ENCODE data around the gene TPK1. TPM values are rescaled to one million over a fixed set of nuclear protein-coding genes. Genes with fewer than 3 reads are reported as not detected.

TPK1 gene
- total RNA-seq, 2 donors from 2014 or later, result 20.3 to 21.7 TPM

GRCh38 chr7:144534655-144535395 lies 301.0 kb downstream of the TPK1 start:
- no peak overlapping the region for H3K27ac Mint-ChIP-seq
- no peak overlapping the region for H3K4me3 Mint-ChIP-seq
- DNase-seq, result no peak
- H3K4me1 Mint-ChIP-seq, result peaks cover 5% of the 10 kb centered on the region
- H3K36me3 Mint-ChIP-seq (ENCODE audit: low read depth), result peaks cover 2% of the 10 kb centered on the region
- no peaks in the 10 kb centered on the region for H3K27me3 Mint-ChIP-seq
- H3K9me3 ChIP-seq (ENCODE audit: control insufficient read depth, low read length, poor library complexity, severe bottlenecking), result peaks cover 3% of the 10 kb centered on the region
- no peak for ATAC-seq

DNA sequence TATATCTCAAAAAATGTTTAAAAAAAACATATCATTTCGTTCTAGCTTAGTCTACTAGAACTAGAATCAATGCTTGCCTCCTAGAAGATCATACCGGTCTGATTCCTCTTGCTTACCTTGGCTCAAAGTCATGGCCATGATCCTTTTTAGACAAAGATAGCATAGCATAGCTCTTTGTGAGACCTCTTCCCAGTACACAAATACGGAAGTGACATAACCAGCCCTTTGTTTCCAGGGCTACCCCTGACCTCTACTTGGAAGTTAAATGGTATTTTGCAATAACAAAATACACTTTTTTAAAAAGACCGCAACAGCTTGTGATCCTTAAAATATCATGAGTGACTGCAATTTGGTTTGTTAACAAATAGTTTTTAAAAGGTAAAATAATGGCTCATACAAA lies 301.7 kb downstream of the TPK1 start:
- Mint-ChIP-seq H3K4me3 (no peak overlapping the region), H3K36me3 (ENCODE audit: low read depth) (peaks cover 2% of the 10 kb centered on the region), H3K4me1 (peaks cover 5% of the 10 kb centered on the region), H3K27ac (no peak overlapping the region), H3K27me3 (no peaks in the 10 kb centered on the region)
- no peak for ATAC-seq
- no peak for DNase-seq
- peaks cover 3% of the 10 kb centered on the region for H3K9me3 ChIP-seq (ENCODE audit: control insufficient read depth, low read length, poor library complexity, severe bottlenecking)

GRCh38 chr7:144531181-144531580 lies 304.7 kb downstream of the TPK1 start:
- peaks cover 2% of the 10 kb centered on the region for H3K36me3 Mint-ChIP-seq (ENCODE audit: low read depth)
- H3K4me3 Mint-ChIP-seq, result no peak overlapping the region
- no peak overlapping the region for H3K27ac Mint-ChIP-seq

DNA sequence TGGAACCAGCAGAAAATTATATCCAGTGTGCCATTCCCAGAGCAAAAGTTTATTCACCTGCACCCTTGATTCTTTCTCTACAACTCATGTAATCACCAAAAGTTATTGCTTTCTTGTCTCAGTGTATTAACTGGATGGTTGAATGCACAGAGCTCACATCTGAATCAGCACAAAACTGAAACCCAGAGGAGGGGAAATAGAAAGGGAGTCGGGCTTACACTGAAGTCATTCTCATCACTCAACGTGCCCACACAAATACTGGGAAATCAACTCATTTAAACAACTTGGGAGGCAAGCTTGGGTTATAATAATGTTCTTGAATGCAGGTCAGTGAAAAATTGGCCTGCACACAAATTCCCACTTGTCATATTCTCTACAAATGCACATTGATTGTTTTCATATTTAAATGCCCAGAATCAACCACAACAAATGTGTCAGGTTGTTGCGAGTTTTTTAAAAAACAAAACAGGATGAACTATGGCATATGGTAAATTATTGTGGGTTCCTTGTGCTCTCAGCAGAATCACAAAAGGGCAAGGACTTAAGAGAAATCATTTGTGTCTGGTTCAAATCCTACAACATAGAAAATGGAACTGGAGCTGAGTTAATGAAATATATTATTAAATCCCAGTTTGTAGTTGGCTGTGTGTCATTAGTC lies 306.5 kb downstream of the TPK1 start:
- H3K4me1 Mint-ChIP-seq, result peaks cover 5% of the 10 kb centered on the region
- no peak for DNase-seq
- no peaks in the 10 kb centered on the region for H3K27me3 Mint-ChIP-seq
- peaks cover 3% of the 10 kb centered on the region for H3K9me3 ChIP-seq (ENCODE audit: control insufficient read depth, low read length, poor library complexity, severe bottlenecking)
- H3K27ac Mint-ChIP-seq, result no peak overlapping the region
- ATAC-seq, result no peak
- peaks cover under 1% of the 10 kb centered on the region for H3K36me3 Mint-ChIP-seq (ENCODE audit: low read depth)
- no peak overlapping the region for H3K4me3 Mint-ChIP-seq

More at GRCh38 chr7:144531181-144531580, 304.7 kb downstream of the TPK1 start:
- Mint-ChIP-seq H3K27me3 (no peaks in the 10 kb centered on the region), H3K4me1 (peaks cover 5% of the 10 kb centered on the region)
- peaks cover 3% of the 10 kb centered on the region for H3K9me3 ChIP-seq (ENCODE audit: control insufficient read depth, low read length, poor library complexity, severe bottlenecking)
- ATAC-seq (no peak), DNase-seq (no peak)

DNA sequence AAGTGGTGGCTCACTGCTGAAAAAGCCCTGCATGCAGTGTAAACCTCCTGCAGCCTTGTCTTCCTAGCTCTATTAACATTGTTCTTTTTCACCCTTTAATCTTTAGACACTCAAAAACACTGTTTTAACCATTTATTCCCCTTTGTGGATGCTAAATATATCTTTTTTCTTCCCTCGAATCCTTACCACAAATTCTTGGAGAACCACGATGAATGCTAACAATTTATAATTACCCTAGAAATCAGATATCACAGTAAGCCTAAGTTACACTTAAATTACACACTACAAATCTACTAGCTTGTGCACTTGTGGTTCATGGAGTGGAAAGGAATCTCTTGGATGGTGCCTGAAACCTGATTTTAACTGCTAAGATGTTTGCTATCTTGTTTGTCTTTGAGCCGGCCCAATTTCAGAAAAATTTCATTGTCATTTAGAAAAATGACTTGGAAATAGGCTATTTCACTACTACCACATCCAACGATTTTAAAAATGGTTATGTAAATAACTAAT lies 307.3 kb downstream of the TPK1 start:
- Mint-ChIP-seq H3K27me3 (no peaks in the 10 kb centered on the region), H3K4me3 (no peak overlapping the region), H3K36me3 (ENCODE audit: low read depth) (peaks cover 4% of the 10 kb centered on the region), H3K27ac (no peak overlapping the region), H3K4me1 (peaks cover 8% of the 10 kb centered on the region)
- H3K9me3 ChIP-seq (ENCODE audit: control insufficient read depth, low read length, poor library complexity, severe bottlenecking), result peaks cover 3% of the 10 kb centered on the region
- ATAC-seq (no peak), DNase-seq (no peak)

DNA sequence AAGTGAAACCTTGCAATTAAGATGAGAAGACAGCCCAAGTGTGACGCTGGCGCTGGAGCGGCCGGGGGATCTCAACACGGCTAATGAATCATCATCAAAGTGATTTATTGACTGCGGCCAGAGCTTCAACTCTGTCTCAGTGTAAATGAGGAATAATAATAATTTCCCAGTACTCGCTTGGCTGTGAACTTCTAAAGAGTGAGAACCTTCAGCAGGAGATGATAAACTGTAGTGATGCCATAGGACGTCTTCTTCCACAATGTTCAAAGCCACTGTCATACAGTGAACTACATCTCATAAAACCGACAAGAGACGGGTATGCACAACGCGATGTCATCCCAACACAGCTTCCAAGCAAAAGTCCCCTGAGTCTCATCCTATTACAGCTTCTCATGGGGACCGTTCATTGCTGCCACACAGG lies 308.8 kb downstream of the TPK1 start:
- no peaks in the 10 kb centered on the region for H3K27me3 Mint-ChIP-seq
- H3K36me3 Mint-ChIP-seq (ENCODE audit: low read depth), result peaks cover 5% of the 10 kb centered on the region
- no peak overlapping the region for H3K4me3 Mint-ChIP-seq
- H3K27ac Mint-ChIP-seq, result no peak overlapping the region
- ATAC-seq (no peak), DNase-seq (no peak)
- H3K4me1 Mint-ChIP-seq, result peaks cover 8% of the 10 kb centered on the region
- peaks cover 3% of the 10 kb centered on the region for H3K9me3 ChIP-seq (ENCODE audit: control insufficient read depth, low read length, poor library complexity, severe bottlenecking)

DNA sequence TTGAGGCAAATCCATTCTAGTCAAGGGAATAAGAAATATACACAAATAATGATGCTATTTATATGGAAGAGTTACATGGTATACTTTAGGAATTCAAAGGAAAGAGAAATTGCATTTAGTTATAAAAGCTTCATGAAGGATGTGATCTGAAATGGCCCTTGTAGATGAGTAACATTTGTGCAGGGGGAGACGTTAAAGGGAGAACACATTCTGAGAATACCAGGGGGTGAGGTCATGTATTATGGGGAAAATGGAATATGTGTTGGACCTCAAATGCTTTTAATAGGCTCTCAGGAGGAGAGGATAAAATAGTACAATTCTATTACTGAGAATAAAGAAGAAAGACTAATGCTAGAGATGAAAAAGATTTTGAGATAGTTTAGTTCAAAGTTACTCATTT lies 309.9 kb downstream of the TPK1 start:
- Mint-ChIP-seq H3K27me3 (no peaks in the 10 kb centered on the region), H3K4me1 (peaks cover 10% of the 10 kb centered on the region), H3K36me3 (ENCODE audit: low read depth) (peaks cover 5% of the 10 kb centered on the region), H3K27ac (no peak overlapping the region), H3K4me3 (no peak overlapping the region)
- DNase-seq (no peak), ATAC-seq (no peak)
- H3K9me3 ChIP-seq (ENCODE audit: control insufficient read depth, low read length, poor library complexity, severe bottlenecking), result peaks cover 3% of the 10 kb centered on the region

DNA sequence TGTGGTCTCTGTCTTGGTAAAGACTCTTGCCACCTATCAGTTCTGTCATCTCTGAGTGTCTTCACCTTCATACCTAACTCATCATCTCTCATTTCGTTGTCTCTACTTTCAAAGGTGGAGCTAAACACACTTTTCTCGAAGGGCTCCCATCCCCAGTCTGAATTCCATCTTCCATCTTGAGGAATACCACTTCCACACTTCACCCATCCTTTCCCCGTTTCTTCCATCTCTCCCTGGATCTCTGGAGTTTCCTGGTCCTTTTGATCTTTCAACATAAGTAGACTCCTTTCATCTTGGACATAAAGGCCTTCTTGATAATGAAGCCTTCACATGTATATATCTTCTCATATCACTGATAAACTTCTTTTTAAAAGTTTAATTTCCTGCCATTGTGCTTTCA lies 311.6 kb downstream of the TPK1 start:
- peaks cover 14% of the 10 kb centered on the region for H3K4me1 Mint-ChIP-seq
- H3K9me3 ChIP-seq (ENCODE audit: control insufficient read depth, low read length, poor library complexity, severe bottlenecking), result no peaks in the 10 kb centered on the region
- peaks cover 5% of the 10 kb centered on the region for H3K36me3 Mint-ChIP-seq (ENCODE audit: low read depth)
- no peaks in the 10 kb centered on the region for H3K27me3 Mint-ChIP-seq
- DNase-seq, result no peak
- H3K27ac Mint-ChIP-seq, result peak overlapping the region; percentile 1
- H3K4me3 Mint-ChIP-seq, result no peak overlapping the region
- ATAC-seq, result no peak

GRCh38 chr7:144523621-144524020 lies 312.2 kb downstream of the TPK1 start:
- no peaks in the 10 kb centered on the region for H3K9me3 ChIP-seq (ENCODE audit: control insufficient read depth, low read length, poor library complexity, severe bottlenecking)
- Mint-ChIP-seq H3K4me3 (no peak overlapping the region), H3K27me3 (no peaks in the 10 kb centered on the region), H3K36me3 (ENCODE audit: low read depth) (peaks cover 5% of the 10 kb centered on the region), H3K27ac (no peak overlapping the region), H3K4me1 (peaks cover 17% of the 10 kb centered on the region)
- DNase-seq, result no peak
- no peak for ATAC-seq

DNA sequence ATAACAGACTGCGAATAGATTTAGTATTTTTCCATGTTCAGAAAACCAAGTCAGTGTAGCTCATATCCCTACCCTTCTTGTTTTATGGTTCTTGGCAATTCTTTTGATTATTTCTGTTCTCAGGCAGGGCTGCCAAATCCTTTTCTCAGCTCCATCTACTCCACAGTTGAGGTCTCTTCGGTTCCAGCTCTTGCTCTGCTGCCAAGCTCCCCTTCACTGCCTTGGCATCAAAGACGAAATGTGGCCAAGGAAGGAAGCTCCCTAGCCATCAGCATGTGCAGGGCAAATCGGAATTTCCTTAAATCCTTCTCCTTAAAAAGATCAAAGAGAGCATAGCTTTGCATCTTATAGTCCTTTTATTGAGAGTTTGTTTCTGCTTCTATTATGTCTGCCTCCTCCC lies 315.9 kb downstream of the TPK1 start:
- no peaks in the 10 kb centered on the region for H3K9me3 ChIP-seq (ENCODE audit: control insufficient read depth, low read length, poor library complexity, severe bottlenecking)
- Mint-ChIP-seq H3K27ac (no peak overlapping the region), H3K36me3 (ENCODE audit: low read depth) (peaks cover 5% of the 10 kb centered on the region), H3K4me1 (peaks cover 30% of the 10 kb centered on the region), H3K4me3 (no peak overlapping the region), H3K27me3 (no peaks in the 10 kb centered on the region)
- no peak for ATAC-seq
- no peak for DNase-seq

- H3K4me3 Mint-ChIP-seq, result no peak overlapping the region
- ATAC-seq, result no peak
Observed at GRCh38 chr7:144518360-144518759, 317.5 kb downstream of the TPK1 start.

GRCh38 chr7:144517749-144518148 lies 318.1 kb downstream of the TPK1 start:
- Mint-ChIP-seq H3K27me3 (no peaks in the 10 kb centered on the region), H3K36me3 (ENCODE audit: low read depth) (peaks cover 2% of the 10 kb centered on the region), H3K4me3 (no peak overlapping the region), H3K4me1 (peaks cover 27% of the 10 kb centered on the region), H3K27ac (no peak overlapping the region)
- ATAC-seq (peak; percentile 74), DNase-seq (no peak)
- no peaks in the 10 kb centered on the region for H3K9me3 ChIP-seq (ENCODE audit: control insufficient read depth, low read length, poor library complexity, severe bottlenecking)

More at GRCh38 chr7:144518360-144518759, 317.5 kb downstream of the TPK1 start:
- peaks cover 2% of the 10 kb centered on the region for H3K36me3 Mint-ChIP-seq (ENCODE audit: low read depth)
- DNase-seq, result no peak
- H3K9me3 ChIP-seq (ENCODE audit: control insufficient read depth, low read length, poor library complexity, severe bottlenecking), result no peaks in the 10 kb centered on the region
- no peaks in the 10 kb centered on the region for H3K27me3 Mint-ChIP-seq
- H3K27ac Mint-ChIP-seq, result no peak overlapping the region
- H3K4me1 Mint-ChIP-seq, result peaks cover 27% of the 10 kb centered on the region

DNA sequence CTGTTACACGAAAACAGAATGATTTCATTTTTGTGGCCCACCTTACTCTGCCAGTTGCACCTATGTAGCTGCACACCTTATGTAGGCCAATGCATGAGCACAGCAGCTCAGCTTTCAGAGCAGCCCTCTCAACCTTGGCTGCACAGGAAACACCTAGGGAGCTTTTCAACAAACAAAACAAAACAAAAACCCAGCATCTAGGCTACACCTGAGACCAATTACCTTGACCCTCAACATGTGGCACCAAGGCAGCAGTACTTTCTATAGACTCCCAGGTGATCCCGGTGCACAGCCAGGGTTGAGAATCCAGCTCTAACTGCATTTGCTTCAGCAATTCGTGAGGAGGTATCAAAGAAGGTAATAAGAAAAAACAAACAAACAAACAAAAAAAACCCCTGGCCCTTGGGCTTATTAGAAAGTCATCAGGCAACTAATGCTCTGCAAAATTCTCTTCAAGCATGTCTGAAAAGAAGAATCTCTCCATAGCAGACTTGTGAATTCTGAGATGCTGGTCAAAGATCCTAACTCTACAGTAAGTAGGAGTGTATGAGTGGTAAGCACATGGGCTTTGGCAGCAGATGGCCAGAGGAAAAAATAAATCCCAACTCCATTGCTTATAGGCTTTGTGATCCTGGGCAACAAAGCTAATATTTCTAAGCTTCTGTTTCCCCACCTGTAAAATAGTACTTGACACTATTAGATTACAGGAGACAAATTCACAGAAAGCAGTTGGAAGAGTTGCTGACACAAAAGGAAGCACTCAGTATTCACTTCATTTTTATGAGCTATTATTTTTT lies 318.9 kb downstream of the TPK1 start:
- Mint-ChIP-seq H3K4me3 (no peak overlapping the region), H3K27me3 (no peaks in the 10 kb centered on the region), H3K36me3 (ENCODE audit: low read depth) (no peaks in the 10 kb centered on the region), H3K27ac (no peak overlapping the region), H3K4me1 (peaks cover 26% of the 10 kb centered on the region)
- no peaks in the 10 kb centered on the region for H3K9me3 ChIP-seq (ENCODE audit: control insufficient read depth, low read length, poor library complexity, severe bottlenecking)
- ATAC-seq (no peak), DNase-seq (no peak)
